GM12878 (cell line): ENCODE measurements around the gene M1AP.

Source experiments
- CHD2 ChIP-seq: IDR thresholded peaks from 2 replicates; pipeline ENCODE4 v1.6.1; 2011; ENCODE audit warnings: low read depth, low read length, improper control_type of control experiment, borderline replicate concordance
- CTCF ChIP-seq, 3 experiments: IDR thresholded peaks in 2 of 3; conservative IDR thresholded peaks in 1 of 3; 2 replicates each; pipeline ENCODE4 v1.5.1; 2011; ENCODE audit warnings: low read depth in 3 of 3, low read length in 3 of 3, mild to moderate bottlenecking in 3 of 3, control low read depth in 2 of 3, moderate library complexity in 2 of 3, inconsistent platforms in 1 of 3, mixed read lengths in 1 of 3; ENCODE audit not compliant: control insufficient read depth in 2 of 3, insufficient read depth in 1 of 3; ENCODE audit errors: extremely low read depth in 1 of 3
- EP300 ChIP-seq, 2 experiments: fragments of 150-350 bp in 1 of 2; IDR thresholded peaks; 2 replicates each; pipeline ENCODE4 v1.6.1; 2011 to 2012; ENCODE audit warnings: low read depth in 2 of 2, low read length in 2 of 2, borderline replicate concordance in 1 of 2, improper control_type of control experiment in 1 of 2, inconsistent platforms in 1 of 2; ENCODE audit not compliant: control insufficient read depth in 1 of 2
- EZH2 ChIP-seq: IDR thresholded peaks from 2 replicates; pipeline ENCODE4 v1.6.1; 2012; ENCODE audit warnings: low read depth, mild to moderate bottlenecking, control low read depth, inconsistent platforms, low read length, borderline replicate concordance; ENCODE audit not compliant: control insufficient read depth
- FOXK2 ChIP-seq: fragments of 450-650 bp; IDR thresholded peaks from 2 replicates; pipeline ENCODE4 v1.6.1; 2017; ENCODE audit warnings: mild to moderate bottlenecking, moderate library complexity
- KAT2A ChIP-seq: conservative IDR thresholded peaks from 2 replicates; pipeline ENCODE4 v1.6.1; 2011; ENCODE audit warnings: low read depth, low read length; ENCODE audit not compliant: control insufficient read depth
- MLLT1 ChIP-seq: fragments of 450-650 bp; IDR thresholded peaks from 2 replicates; pipeline ENCODE4 v1.6.1; 2016; ENCODE audit warnings: mild to moderate bottlenecking
- MYC ChIP-seq: IDR thresholded peaks from 2 replicates; pipeline ENCODE4 v1.6.1; 2011; ENCODE audit warnings: mild to moderate bottlenecking, low read length, moderate library complexity, inconsistent platforms; ENCODE audit not compliant: insufficient read depth, insufficient replicate concordance, insufficient read length, severe bottlenecking
- POLR2A ChIP-seq: IDR thresholded peaks from 2 replicates; pipeline ENCODE4 v1.6.1; 2011; ENCODE audit warnings: low read depth, mild to moderate bottlenecking, low read length
- USF2 ChIP-seq: IDR thresholded peaks from 2 replicates; pipeline ENCODE4 v1.6.1; 2011; ENCODE audit warnings: low read depth, low read length, improper control_type of control experiment, borderline replicate concordance
- ZBTB33 ChIP-seq: fragments of 450-650 bp; IDR thresholded peaks from 2 replicates; pipeline ENCODE4 v1.6.1; 2017; ENCODE audit warnings: mild to moderate bottlenecking
- TF ChIP-seq, protein P1 (sequence below): fragments of 450-650 bp; formaldehyde crosslinking; IDR thresholded peaks from 2 replicates; pipeline ENCODE4 v1.4.0; 2020; ENCODE audit warnings: mild to moderate bottlenecking, moderate library complexity
- TF ChIP-seq, protein P2 (sequence below): fragments of 450-650 bp; formaldehyde crosslinking; IDR thresholded peaks from 2 replicates; pipeline ENCODE4 v1.4.0; 2022; ENCODE audit warnings: mild to moderate bottlenecking, moderate library complexity

- no peak for TF ChIP-seq ZBTB33
- TF ChIP-seq MYC, result no peak
- no peak for TF ChIP-seq CTCF (IDR thresholded peaks at IDR 0.05 in 2 of 3, conservative IDR thresholded peaks at IDR 0.05 in 1 of 3; ENCODE audit: control insufficient read depth in 2 of 3, extremely low read depth in 1 of 3, insufficient read depth in 1 of 3, low read depth in 3 of 3, low read length in 3 of 3)
- TF ChIP-seq EZH2, result 0 out of 2 replicates have a peak, but pooled peaks have one; percentile 60
- no peak for TF ChIP-seq USF2
- TF ChIP-seq, protein P1, sequence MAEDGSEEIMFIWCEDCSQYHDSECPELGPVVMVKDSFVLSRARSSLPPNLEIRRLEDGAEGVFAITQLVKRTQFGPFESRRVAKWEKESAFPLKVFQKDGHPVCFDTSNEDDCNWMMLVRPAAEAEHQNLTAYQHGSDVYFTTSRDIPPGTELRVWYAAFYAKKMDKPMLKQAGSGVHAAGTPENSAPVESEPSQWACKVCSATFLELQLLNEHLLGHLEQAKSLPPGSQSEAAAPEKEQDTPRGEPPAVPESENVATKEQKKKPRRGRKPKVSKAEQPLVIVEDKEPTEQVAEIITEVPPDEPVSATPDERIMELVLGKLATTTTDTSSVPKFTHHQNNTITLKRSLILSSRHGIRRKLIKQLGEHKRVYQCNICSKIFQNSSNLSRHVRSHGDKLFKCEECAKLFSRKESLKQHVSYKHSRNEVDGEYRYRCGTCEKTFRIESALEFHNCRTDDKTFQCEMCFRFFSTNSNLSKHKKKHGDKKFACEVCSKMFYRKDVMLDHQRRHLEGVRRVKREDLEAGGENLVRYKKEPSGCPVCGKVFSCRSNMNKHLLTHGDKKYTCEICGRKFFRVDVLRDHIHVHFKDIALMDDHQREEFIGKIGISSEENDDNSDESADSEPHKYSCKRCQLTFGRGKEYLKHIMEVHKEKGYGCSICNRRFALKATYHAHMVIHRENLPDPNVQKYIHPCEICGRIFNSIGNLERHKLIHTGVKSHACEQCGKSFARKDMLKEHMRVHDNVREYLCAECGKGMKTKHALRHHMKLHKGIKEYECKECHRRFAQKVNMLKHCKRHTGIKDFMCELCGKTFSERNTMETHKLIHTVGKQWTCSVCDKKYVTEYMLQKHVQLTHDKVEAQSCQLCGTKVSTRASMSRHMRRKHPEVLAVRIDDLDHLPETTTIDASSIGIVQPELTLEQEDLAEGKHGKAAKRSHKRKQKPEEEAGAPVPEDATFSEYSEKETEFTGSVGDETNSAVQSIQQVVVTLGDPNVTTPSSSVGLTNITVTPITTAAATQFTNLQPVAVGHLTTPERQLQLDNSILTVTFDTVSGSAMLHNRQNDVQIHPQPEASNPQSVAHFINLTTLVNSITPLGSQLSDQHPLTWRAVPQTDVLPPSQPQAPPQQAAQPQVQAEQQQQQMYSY (CRISPR knock-in tag), result no peak
- TF ChIP-seq POLR2A, result no peak
- TF ChIP-seq KAT2A, result no peak
- no peak for TF ChIP-seq EP300 (IDR thresholded peaks at IDR 0.05; ENCODE audit: borderline replicate concordance in 1 of 2, control insufficient read depth in 1 of 2, low read depth in 2 of 2, low read length in 2 of 2)
- TF ChIP-seq CHD2, result no peak
- TF ChIP-seq, protein P2, sequence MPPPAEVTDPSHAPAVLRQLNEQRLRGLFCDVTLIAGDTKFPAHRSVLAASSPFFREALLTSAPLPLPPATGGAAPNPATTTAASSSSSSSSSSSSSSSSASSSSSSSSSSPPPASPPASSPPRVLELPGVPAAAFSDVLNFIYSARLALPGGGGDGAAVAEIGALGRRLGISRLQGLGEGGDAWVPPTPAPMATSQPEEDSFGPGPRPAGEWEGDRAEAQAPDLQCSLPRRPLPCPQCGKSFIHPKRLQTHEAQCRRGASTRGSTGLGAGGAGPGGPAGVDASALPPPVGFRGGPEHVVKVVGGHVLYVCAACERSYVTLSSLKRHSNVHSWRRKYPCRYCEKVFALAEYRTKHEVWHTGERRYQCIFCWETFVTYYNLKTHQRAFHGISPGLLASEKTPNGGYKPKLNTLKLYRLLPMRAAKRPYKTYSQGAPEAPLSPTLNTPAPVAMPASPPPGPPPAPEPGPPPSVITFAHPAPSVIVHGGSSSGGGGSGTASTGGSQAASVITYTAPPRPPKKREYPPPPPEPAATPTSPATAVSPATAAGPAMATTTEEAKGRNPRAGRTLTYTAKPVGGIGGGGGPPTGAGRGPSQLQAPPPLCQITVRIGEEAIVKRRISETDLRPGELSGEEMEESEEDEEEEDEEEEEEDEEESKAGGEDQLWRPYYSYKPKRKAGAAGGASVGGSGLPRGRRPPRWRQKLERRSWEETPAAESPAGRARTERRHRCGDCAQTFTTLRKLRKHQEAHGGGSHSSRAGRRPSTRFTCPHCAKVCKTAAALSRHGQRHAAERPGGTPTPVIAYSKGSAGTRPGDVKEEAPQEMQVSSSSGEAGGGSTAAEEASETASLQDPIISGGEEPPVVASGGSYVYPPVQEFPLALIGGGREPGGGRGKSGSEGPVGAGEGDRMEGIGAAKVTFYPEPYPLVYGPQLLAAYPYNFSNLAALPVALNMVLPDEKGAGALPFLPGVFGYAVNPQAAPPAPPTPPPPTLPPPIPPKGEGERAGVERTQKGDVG (CRISPR knock-in tag), result no peak
- TF ChIP-seq FOXK2, result no peak
- no peak for TF ChIP-seq MLLT1
These were observed 134.3 kb downstream of the M1AP start for GRCh38 chr2:74513605-74514367.
